Kidney tubule cell (primary cell): ENCODE results near the gene PPP1R12C.
"Not testable (repeated sequence)": the region's sequence is repeated elsewhere in the genome, so short reads cannot be mapped to it uniquely, and the experiment has no call there.

Source experiments
- DNase-seq: peaks from one replicate; pipeline ENCODE4 v3.0.0-alpha.2; 2018; ENCODE audit warnings: low spot score

The PPP1R12C gene

DNA sequence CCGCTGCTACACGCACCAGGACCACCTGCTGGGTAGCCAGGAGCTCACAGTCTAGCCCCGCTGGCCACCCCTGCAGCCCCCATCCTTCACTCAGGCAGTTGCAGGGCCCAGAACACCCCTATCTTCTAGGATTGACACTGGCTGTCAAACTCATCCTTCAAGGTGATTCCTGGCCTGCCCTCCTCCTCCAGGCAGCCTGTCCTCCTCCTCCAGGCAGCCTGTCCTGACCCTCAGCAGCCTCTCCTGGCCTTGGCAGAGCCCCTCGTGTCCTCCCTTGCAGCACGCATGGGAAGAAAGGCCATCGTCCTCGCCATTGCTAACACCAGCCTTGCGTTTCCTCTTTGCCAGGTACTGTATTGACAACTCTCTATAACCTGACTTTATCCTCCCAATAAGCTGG is 45.5 kb downstream of the PPP1R12C start:
- no peak for DNase-seq

DNA sequence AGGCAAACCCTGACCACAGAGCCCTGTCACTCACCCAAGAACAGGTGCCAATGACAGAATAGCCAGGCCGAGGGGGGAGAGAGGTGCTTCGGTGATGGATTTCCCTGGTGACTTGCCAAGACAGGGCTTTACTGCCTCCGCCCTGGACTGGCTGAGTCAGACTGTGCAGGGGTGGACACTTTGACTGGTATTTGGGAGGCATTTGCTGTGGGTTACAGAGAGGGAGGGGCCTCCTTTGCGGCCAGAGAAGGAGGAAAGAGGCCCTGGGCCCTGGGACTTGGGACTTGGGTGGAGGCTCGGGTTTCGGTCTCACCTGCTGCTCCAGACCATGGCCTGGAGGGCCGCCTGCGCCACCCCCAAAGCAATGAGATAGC is 46.3 kb downstream of the PPP1R12C start:
- DNase-seq, result peak; percentile 95

DNA sequence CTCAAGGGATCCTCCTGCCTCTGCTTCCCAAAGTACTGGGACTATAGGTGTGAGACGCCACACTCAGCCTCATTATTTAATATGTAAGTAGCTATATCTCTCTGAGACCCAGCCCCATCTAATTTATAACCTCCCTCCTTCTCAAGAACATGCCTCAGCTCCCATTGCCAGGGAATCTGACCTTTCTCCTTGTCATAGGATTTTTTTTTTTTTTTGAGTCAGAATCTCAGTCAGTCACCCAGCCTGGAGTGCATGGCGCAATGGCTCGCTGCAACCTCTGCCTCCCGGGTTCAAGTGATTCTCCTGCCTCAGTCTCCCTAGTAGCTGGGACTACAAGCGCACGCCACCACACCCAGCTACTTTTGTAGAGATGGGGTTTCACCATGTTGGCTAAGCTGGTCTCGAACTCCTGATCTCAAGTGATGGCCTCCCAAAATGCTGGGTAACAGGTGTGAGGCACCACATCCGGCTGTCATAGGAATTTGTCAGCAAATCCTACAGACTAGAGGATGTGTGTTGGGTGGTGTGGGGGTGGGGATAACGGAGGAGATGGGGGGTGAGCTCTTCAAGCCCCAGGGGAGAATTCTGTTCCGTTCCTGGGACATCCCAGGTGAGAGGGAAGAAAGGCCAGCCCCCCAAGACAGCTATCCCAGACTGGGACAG is 46.8 kb downstream of the PPP1R12C start:
- no peak for DNase-seq

GRCh38 chr19:55069865-55070197 is 47.6 kb downstream of the PPP1R12C start:
- no peak for DNase-seq

DNA sequence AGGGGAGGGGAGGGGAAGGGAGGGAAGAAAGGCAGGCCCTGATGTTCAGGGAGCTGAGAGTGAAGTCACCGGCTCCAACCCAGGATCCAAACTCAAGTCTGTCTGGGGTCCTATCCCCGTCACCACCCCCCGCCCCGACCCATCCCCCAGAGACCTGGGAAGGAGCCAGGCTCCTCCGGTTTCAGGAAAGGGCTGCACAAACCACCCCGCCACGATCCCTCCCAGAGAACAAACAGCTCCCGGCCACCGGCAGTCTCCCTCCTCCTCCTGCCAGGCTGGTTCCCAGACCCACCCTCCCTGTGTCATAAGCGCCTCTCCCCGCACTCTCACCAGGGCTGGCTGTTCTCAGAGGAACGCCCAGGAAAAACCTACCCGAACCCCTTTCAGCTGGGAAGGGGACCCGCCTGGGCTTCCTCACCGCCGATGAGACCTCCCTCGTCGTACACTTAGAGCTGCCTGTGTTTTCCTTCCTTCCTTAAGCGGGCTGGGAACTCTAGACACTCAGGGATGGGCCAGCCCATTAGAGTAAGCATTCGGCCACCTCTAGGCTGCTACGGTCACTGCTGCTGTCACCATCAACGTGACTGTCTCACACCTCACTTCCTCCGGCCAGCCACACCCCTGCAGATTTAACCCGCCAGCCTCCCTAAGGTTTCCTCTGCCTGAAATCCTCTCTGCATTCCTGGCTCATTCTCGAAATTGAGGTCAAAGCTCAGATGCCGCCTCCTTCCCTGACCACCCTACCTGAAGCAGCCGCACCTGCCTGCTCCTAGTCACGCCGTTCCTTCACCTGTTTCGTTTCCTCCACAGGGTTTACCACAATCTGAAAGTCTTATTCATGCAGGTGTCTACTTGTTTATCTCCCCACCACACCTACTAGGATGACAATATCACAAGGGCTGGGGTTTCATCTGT is 48.2 kb downstream of the PPP1R12C start:
- DNase-seq, result peak; percentile 77

DNA sequence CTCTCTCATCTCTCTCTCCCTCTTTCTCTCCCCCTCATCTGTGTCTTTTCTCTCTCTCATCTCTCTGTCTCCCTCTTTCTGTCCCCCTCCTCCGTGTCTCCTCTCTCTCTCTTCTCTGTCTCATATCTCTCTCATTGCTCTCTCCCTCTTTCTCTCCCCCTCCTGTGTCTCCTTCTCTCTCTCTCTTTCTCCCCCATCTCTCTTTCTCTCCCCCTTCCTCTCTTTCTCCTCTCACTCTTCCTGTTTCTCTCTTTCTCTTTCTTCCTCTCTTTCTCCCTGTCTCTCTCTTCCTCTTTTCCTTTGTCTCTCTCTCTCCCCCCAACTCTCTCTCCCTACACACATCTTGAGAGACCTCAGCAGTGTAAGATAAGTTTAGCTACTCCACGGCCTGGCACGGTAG is 49.6 kb downstream of the PPP1R12C start:
- DNase-seq, result no peak

DNA sequence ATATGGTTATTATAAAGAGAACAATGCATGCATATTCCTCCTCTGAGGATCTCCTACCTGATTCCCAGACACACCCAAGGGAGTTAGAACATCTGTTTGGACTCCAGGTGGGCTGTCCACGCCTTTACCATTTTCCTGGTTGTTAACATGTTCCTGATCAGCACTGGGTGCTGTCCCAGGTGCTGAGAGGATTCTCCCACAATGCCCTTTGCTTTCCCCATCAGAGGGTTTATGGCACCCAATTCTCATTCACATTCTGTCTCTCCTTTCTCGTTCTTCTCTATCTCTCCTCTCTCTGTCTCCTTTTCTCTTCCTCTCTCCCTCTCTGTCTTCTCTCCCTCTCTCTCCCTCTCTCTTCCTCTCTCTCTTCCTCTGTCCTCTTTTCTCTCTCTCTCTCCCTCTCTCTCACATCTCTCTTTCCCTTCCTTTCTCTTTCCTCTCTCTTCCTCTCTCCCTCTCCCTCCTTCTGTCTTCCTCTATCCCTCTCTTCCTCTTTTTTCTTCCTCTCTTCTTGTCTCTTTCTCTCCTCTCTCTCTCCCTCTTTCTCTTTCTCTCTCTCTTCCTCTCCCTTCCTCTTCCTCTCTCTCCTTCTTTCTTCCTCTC is 51.2 kb downstream of the PPP1R12C start:
- DNase-seq, result no peak

DNA sequence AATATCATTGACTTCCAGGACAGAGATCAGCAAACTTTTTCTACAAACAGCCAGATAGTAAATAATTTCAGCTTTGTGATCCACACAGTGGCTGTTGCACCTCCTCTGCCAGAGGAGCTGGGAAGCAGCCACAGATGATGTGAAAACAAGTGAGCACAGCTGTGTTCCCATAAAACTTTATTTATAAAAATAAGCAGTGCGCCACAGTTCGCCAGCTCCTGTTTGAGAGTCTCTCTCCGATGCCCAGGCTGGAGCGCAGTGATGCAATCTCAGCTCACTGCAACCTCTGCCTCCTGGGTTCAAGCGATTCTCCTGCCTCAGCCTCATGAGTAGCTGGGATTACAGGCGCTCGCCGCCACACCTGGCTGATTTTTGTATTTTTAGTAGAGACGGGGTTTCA is 51.9 kb downstream of the PPP1R12C start:
- DNase-seq, result not testable (repeated sequence)

DNA sequence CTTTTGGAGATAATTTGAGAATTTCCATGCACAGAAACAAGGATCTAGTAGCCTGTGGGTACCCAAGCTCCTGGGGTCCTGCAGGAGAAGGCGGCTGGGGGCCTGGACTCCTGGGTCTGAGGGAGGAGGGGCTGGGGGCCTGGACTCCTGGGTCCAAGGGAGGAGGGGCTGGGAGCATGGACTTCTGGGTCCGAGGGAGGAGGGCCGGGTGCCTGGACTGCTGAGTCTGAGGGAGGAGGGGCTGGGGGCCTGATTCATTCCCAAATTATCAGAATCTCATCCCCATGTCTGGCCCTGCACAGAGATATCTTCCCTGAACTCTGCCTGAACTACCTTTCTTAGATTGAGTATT is 54.0 kb downstream of the PPP1R12C start:
- DNase-seq, result no peak

GRCh38 chr19:55062735-55063491 is 54.5 kb downstream of the PPP1R12C start, which contains the start of gene RDH13:
TSS of gene RDH13 (minus strand) at chr19:55063148. CDS start at chr19:55063032, 116 bp downstream.
- DNase-seq, result peak; percentile 94

DNA sequence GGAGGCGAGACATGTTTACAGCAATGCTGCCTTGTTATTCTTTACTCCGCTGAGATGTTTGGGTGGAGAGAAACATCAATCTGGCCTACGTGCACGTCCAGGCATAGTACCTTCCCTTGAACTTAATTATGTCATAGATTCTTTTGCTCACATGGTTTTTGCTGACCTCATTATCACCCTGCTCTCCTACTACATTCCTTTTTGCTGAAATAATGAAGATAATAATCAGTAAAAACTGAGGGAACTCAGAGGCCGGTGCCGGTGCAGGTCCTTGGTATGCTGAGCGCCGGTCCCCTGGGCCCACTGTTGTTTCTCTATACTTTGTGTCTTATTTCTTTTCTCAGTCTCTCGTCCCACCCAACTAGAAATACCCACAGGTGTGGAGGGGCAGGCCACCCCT is 57.1 kb downstream of the PPP1R12C start:
- DNase-seq, result not testable (repeated sequence)

DNA sequence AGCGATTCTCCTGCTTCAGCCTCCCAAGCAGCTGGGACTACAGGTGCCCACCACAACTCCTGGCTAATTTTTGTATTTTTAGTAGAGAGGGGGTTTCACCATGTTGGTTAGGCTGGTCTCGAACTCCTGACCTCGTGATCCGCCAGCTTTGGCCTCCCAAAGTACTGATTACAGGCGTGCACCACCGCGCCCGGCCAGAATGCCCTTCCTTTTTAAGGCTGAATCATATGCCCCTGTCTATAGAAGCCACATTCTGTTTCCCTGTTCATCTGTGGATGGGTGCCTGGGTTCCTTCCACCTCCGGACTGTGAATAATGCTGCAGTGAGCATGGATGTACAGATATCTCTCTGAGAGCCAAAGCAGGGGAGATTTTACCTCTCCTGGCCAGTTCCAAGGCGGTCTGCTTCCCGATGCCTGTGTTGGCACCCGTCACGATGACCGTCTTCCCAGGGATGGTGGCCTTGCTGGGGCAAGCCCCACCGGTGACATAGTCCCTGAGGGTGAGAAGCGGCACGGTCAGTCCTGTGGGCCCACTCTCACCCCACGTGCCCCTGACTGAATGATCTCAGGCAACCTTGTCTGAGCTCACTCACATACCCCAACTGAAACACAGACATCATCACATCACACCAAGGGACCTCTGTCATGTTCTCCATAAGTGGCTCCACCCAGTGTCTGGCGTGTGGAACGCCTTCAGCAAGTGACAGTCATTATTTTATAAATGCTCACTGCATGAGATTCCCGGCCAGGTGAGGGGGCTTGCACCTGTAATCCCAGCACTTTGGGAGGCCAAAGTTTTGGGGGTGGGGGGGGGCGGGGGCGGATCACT is 58.4 kb downstream of the PPP1R12C start:
- DNase-seq, result no peak

- DNase-seq, result no peak
These were observed 60.6 kb downstream of the PPP1R12C start for GRCh38 chr19:55056827-55057226.

- DNase-seq, result no peak
These were observed 63.7 kb downstream of the PPP1R12C start for GRCh38 chr19:55053735-55054134.

GRCh38 chr19:55050749-55051532 is 66.5 kb downstream of the PPP1R12C start:
- DNase-seq, result no peak

- DNase-seq, result no peak
These were observed 69.0 kb downstream of the PPP1R12C start for GRCh38 chr19:55048446-55048845.

DNA sequence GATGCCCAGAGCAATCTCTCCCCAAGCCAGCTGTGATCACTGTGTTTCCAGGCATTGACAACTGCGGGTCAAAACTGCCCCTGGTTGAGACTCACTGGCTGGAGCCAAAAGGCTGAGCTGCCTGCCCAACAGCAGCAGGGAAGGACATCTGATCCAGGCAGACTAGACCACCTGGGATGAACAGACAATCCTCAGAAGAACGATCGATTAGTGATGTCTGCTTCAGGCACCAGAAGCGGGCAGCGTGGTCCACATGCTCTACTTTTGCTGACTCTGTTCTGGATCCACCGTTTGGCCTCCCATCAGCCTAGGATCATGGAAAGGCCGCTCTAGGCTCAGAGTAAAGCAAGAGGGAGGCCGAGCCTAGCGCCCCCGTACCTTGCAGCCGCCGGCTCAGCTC is 69.5 kb downstream of the PPP1R12C start:
- no peak for DNase-seq

- no peak for DNase-seq
These were observed 70.3 kb downstream of the PPP1R12C start for GRCh38 chr19:55046975-55047622.

- no peak for DNase-seq
These were observed 72.4 kb downstream of the PPP1R12C start for GRCh38 chr19:55044771-55045716.
